ENCODE measurements around the gene SLC4A5.

SLC4A5 gene

DNA sequence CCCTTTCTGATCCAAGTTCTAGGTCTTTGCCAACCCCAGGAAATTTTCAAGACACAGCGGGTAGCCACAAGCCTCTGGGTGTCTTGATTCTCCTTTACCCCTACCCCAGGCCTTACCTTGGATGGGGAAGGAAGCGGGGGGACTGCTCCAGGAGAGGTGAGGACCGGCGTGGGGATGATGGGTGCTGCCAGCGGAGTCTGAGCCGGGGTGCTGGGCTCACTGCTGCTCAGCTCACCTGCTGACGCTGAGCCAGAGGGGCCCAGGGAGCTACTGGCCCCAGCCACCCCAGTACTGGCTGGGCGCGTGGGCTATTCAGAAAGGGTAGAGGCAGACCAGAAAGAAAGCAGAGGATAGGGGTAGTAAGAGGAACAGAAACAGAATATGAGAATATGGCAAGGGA is 28.2 kb upstream of the SLC4A5 start:
- TF ChIP-seq, protein P1, sequence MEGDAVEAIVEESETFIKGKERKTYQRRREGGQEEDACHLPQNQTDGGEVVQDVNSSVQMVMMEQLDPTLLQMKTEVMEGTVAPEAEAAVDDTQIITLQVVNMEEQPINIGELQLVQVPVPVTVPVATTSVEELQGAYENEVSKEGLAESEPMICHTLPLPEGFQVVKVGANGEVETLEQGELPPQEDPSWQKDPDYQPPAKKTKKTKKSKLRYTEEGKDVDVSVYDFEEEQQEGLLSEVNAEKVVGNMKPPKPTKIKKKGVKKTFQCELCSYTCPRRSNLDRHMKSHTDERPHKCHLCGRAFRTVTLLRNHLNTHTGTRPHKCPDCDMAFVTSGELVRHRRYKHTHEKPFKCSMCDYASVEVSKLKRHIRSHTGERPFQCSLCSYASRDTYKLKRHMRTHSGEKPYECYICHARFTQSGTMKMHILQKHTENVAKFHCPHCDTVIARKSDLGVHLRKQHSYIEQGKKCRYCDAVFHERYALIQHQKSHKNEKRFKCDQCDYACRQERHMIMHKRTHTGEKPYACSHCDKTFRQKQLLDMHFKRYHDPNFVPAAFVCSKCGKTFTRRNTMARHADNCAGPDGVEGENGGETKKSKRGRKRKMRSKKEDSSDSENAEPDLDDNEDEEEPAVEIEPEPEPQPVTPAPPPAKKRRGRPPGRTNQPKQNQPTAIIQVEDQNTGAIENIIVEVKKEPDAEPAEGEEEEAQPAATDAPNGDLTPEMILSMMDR (conservative IDR thresholded peaks at IDR 0.05; ENCODE audit: low read depth): no peak
- H3K27ac ChIP-seq: no peak overlapping the region
- ChIA-PET CTCF (interaction anchor here (0.6 kb wide), 1 partner anchor 11 kb away, joined by 3 read pairs; no protein-coding TSS in a partner anchor), POLR2A (ENCODE audit: low non-redundant PET) (no interaction called here)
- DNase-seq (ENCODE audit: low spot score): no peak

DNA sequence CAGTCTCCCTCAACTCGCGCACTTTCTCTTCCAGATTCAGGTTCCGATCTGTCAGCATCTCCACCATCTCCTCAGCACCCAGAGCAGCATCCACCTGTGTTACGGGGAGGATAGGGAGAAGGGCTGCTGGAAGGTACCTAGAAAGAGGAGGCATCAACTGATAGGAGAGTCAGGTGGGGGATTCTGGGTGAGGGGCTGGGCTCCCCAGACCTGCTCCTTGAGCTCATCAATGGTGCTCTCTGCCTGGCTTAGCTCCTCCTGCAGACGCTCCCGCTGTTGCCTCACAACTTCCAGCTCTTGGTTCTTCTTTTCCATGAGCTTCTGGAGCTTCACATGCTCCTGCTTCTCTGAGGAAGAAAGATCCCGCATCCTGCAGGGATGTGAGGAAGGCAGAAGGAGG is 26.8 kb upstream of the SLC4A5 start:
- TF ChIP-seq, protein P1 (conservative IDR thresholded peaks at IDR 0.05; ENCODE audit: low read depth): no peak
- DNase-seq (ENCODE audit: low spot score): no peak
- CTCF ChIA-PET: interaction anchor here (0.8 kb wide), 1 partner anchor 22 kb away, joined by 3 read pairs; no protein-coding TSS in a partner anchor
- POLR2A ChIA-PET (ENCODE audit: low non-redundant PET): no interaction called here
- H3K27ac ChIP-seq: no peak overlapping the region

DNA sequence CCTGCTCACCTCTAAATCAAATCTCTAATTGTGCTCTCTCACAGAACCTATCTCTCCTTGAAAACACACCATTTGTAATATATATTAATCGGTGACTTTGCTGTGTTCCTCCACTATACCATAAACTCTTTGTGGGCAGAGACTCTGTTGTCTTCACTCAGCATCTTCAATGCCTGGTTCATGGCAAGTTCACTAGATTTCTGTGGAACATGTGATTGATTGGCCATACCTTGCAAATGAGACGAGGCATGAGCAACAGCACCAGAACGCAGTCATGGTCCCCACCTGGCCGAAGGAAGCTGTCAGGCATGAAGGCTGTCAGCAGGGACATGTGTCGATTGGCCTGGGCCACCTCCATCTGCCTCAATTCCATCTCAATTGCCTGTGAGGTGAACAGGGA is 25.3 kb upstream of the SLC4A5 start:
- ChIA-PET POLR2A (ENCODE audit: low non-redundant PET) (no interaction called here), CTCF (no interaction called here)
- DNase-seq (ENCODE audit: low spot score): no peak
- H3K27ac ChIP-seq: no peak overlapping the region
- TF ChIP-seq, protein P1 (conservative IDR thresholded peaks at IDR 0.05; ENCODE audit: low read depth): no peak

DNA sequence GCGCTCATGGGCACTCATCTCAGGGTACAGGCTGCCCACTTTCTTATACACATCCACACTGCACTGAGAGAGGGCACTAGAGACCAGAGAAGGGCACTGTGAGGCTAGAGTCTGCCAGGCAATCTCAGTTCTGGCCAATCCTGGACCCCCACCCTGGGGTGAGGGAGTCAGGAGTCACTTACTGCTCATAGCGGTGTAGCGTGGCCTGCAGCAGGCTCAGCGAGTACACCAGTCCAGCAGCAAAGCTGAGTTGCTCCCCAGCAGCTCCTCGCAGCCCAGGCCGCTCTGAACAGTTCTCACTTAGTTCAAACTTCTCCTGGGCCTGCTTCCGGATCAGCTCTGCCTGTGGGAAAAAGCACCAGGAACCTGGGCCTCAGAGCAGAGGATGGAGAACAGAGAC is 24.6 kb upstream of the SLC4A5 start:
- DNase-seq (ENCODE audit: low spot score): no peak
- ChIA-PET POLR2A (ENCODE audit: low non-redundant PET) (no interaction called here), CTCF (interaction anchor here (0.5 kb wide), 1 partner anchor 25 kb away, joined by 3 read pairs; no protein-coding TSS in a partner anchor)
- no peak overlapping the region for H3K27ac ChIP-seq
- TF ChIP-seq, protein P1 (conservative IDR thresholded peaks at IDR 0.05; ENCODE audit: low read depth): no peak

DNA sequence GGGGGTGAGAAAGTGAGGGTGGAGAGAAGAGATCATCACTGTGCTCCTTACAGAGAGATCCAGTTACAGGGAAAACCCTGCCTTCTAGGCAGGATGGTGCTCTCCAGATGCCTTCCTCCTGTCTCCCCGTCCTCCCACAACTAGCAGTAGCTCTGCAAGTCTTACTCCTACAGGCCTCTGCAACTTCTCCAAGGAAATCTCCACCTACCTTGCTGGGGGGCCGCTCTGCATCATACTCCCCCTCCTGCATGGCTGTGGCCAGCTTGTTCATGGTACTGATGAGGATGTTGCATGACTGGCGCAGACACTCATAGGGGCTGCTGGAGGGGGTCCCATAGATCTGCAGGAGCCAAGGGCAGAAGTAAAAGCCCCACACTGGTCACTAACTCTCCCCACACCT is 22.8 kb upstream of the SLC4A5 start:
- ChIA-PET POLR2A (ENCODE audit: low non-redundant PET) (no interaction called here), CTCF (interaction anchor here (0.7 kb wide), 1 partner anchor 1187 kb away, joined by 3 read pairs; no protein-coding TSS in a partner anchor)
- no peak overlapping the region for H3K27ac ChIP-seq
- TF ChIP-seq, protein P1 (conservative IDR thresholded peaks at IDR 0.05; ENCODE audit: low read depth): no peak
- DNase-seq (ENCODE audit: low spot score): no peak

DNA sequence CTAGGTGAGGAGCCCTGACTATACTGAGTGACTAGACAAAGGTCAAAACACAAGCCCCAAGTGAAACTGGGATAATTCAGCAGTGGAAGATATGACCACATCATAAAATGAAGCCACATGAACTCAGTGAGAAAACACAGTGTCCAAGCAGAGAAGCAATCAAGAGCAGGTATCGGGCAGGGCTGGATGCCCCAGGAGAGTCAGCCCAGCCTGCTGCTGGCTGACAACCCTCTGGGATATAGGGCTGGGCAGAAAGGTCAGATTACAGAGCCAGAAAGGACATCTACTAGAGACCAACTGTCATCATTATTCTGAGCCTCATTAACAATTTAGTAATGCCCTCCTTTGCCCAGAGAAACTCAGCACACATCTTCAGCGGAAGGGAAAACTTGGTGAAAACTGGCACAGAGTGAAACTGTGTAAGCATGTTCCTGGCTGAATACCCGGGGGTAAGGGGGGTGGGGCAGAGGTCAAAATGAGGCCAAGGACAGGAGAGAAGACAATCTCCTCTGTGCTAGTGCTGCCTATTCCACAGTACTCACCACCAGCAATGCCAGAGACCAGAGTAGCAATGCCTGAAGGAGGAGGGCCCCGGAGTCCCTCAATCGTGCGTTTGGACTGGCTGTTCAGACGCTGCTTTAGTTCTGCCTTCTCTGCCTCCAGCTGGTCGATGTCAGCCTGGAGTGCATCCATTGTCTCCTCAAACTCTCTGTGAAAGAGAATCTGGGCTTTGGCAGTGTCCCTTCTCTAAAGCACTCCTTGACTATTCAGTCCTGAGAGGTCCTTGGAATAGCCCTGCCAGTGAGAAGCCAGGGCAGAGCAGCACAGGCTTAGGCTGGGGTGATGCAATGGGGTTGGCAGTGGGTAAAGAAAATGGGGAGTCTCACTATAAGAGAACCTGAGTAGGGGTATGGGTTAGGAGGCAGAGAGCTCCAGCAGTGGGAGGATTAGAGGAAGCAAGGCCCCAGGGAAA is 21.6 kb upstream of the SLC4A5 start:
- TF ChIP-seq, protein P1 (conservative IDR thresholded peaks at IDR 0.05; ENCODE audit: low read depth): no peak
- ChIA-PET POLR2A (ENCODE audit: low non-redundant PET) (no interaction called here), CTCF (no interaction called here)
- no peak overlapping the region for H3K27ac ChIP-seq
- no peak for DNase-seq (ENCODE audit: low spot score)
